UCSD-AML1 (cell line): ENCODE results near the gene TIA1.
"Not testable (repeated sequence)": the region's sequence is repeated elsewhere in the genome, so short reads cannot be mapped to it uniquely, and the experiment has no call there.

ENCODE experiments used
- DNase-seq: peaks from one replicate; lab custom pipeline; 2025; ENCODE audit not compliant: unreplicated experiment; lab: John Stamatoyannopoulos, UW

TIA1 gene, protein sequence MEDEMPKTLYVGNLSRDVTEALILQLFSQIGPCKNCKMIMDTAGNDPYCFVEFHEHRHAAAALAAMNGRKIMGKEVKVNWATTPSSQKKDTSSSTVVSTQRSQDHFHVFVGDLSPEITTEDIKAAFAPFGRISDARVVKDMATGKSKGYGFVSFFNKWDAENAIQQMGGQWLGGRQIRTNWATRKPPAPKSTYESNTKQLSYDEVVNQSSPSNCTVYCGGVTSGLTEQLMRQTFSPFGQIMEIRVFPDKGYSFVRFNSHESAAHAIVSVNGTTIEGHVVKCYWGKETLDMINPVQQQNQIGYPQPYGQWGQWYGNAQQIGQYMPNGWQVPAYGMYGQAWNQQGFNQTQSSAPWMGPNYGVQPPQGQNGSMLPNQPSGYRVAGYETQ

DNA sequence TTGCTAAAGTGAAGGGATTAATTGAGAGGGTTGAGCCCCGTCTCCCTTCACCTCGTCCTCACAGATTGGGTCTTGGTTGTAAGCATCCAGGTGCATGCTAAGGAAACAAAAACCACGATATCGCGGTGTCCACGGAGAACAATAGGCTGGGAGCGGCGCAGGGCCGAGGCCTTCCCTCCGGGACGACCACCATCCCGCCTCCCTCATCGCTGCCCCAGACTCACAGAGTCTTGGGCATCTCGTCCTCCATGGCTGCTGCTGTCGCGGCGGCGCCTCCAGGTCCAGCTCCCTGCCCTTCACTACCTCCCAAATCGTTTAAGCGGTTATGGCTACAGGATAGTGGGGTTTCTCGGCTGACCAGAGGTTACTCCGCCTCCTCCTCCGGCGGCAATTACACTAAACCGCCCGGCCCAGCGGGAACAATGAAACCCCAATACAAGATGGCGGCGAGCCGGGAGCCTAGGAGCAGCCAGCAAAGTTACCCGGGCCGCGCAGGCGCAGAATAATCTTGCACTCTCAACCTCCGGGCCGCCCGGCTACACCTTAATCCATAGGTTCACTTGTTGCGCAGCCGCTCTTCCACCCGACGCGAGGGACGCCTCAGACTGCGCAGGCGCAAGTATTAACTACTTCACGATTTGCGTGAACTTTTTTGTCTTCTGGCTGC lies at the start of gene TIA1:
Gene TIA1 (minus strand): TSS at position 448 of the 667 bp plus-strand sequence. CDS start 198 bp downstream, at position 250.
- peak; percentile 99 for DNase-seq

GRCh38 chr2:70297828-70298227 lies 49.4 kb upstream of the TIA1 start:
- DNase-seq = not testable (repeated sequence)

DNA sequence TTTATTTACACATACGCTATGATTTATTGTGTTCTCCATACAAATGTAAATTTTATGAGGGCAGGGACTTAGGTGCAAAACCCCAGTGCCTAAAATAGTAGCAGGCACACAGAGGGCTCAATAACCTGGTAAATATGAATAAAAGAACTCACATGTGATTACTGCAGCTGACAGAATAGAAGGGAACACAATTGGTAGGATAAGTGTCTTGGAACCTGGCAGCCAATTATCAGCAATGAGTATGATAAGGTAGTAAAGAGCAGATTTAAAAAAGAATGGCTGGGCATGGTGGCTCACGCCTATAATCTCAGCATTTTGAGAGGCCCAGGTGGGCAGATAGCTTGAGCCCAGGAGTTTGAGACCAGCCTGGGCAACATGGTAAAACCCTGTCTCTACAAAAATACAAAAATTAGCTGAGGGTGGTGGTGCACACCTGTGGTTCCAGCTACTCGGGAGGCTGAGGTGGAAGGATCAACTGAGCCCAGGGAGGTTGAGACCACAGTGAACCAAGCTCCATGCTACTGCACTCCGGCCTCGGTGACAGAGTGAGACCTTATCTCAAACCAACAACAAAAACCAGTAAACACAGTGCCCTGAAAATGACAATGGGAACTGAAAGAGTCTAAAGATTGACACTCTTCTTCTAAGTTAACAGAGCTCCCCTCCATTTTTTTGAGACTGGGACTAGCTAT lies 35.2 kb upstream of the TIA1 start:
- no peak for DNase-seq

GRCh38 chr2:70282439-70282838 lies 34.0 kb upstream of the TIA1 start:
- DNase-seq = no peak

DNA sequence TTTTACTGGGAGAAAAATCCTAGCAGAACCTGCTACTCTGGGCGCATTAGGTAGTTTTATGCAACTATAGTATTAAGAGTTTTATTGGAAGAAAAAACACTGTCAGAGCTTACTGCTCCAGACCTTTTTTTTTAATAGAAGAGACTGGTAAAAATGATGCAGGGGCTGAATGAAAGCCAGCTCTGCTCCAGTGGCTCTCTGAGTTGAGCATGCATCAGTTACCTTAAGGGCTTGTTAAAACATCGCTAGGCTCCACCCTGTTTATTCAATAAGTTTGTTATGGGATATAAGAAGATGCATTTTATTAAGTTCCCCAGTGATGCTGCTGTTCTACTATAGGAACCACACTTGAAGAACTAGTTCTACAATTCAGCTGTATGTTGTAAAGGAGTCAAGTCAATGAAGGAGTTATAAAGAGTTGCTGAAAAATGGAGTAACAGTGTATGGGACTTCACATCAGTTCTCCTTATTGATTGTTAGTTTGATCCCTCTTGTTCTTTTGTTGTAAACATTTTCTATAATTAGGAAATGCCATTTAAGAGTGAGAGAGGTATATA lies 31.9 kb upstream of the TIA1 start:
- DNase-seq = no peak

- no peak for DNase-seq
Measured at GRCh38 chr2:70270323-70270722, 21.9 kb upstream of the TIA1 start.

- DNase-seq = not testable (repeated sequence)
Measured at GRCh38 chr2:70269422-70270302, 21.2 kb upstream of the TIA1 start.

DNA sequence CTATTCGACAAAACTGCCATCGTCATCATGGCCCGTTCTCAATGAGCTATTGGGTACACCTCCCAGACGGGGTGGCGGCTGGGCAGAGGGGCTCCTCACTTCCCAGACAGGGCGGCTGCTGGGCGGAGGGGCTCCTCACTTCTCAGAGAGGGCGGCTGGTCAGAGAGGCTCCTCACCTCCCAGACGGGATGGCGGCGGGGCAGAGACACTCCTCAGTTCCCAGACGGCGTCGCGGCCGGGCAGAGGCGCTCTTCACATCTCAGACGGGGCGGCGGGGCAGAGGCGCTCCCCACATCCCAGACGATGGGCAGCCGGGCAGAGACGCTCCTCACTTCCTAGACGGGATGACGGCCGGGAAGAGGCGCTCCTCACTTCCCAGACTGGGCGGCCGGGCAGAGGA lies 18.5 kb upstream of the TIA1 start:
- DNase-seq = not testable (repeated sequence)

DNA sequence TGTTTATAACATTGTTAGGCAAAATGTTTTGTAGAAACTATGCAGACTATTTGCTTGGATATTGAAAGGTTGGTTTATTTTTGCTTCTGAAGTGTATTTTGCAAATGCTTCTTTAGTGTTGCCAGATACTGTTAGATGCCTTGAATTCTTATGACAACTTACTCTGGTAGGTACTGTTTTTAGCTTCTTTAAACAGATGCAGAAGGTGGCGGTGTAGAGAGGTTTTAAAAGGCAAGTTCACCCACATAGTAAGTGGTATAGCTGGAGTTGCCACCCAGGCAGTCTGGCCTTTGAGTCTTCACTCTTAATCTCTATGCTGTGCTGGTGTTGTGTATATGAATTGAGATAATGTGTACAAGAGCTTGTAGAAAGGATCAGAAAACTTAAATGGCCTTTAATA lies 13.1 kb upstream of the TIA1 start:
- no peak for DNase-seq

DNA sequence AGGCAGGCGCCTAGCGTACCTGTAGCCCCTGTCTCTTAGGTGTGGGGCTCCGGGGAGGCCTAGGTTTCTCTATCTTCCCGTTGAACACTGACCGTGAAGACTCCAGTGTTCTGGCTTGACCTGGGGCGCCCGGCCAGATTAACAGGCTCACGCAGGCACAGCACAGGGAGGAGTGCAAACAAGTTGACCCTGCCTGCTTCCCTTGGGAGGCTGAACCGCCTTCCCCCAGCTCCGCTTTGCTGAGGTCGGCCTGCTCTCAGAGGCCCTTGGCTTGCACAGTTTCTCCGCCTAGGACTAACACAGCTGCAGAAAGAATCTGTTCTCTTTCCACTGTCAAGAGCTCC lies 10.1 kb upstream of the TIA1 start:
- no peak for DNase-seq

DNA sequence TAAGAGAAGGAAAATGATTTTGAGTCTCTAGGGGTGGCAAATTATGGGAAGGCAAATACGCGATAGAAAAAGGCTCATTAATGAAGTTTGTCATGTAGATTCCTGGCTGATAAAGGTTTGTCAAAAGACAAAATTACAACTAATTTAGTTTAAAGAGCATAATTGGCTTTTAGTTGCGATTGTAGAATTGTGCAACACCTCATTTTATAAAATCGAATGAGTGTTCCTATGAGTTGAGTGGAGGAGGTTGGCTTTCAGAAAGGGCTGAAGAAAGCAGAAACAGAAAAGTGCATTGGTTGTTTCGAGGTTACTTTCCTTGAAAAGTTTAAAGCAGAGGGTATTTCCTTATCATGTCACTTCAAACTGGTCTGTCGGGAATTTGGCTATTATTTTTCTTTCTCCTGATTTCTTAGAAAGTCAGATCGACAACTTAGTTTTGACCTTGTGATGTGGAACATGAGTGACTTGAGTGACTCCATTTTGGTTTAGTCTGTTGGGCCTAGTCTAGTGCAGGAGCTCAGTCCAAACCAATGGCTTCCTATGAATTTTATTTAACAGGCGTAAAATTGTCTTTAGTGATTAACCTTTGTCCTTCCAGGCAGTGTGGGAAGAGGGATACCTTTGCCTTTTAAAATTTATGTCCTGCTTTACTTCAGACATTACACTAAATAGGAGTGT lies 7.3 kb upstream of the TIA1 start:
- no peak for DNase-seq

- no peak for DNase-seq
Measured at GRCh38 chr2:70250434-70250833, 2.0 kb upstream of the TIA1 start.

DNA sequence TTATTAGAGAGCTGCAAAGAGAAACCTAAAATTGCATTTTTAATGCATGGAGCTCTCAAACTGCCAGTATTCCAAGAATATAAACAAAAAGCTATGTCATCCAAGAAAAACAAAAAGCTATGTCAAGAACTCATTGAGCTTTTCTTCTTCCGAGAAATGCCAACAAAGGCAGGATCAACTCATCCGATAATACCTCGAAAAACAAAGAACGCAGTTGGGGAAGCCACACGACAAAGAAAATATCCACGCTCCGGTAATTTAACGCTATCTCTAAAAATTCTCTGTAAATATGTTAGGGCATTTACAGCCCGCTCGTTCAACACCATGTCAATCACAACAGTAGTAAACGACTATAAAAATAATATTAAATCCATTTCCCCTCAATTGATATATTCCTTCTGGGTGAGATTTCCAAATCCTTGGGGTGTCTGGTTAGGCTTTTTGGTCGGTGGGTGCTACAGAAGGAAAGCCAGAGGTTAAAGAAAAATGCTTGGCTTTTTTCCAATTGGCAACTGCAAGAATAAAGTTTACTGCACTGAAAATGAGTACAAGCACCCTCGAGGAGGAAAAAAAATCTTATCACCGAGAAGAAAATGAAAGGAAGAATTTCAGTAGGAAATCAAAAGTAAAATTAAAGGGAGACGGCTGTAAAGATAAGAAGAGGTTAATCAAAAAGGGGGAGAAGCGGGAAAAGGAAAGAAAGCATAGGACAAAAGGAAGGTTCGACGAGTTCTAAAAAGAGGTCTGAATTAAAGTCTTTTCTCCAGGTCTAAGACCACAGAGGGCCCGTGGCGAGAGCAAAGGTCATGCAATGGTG lies 856 bp downstream of the TIA1 start:
- DNase-seq = no peak

DNA sequence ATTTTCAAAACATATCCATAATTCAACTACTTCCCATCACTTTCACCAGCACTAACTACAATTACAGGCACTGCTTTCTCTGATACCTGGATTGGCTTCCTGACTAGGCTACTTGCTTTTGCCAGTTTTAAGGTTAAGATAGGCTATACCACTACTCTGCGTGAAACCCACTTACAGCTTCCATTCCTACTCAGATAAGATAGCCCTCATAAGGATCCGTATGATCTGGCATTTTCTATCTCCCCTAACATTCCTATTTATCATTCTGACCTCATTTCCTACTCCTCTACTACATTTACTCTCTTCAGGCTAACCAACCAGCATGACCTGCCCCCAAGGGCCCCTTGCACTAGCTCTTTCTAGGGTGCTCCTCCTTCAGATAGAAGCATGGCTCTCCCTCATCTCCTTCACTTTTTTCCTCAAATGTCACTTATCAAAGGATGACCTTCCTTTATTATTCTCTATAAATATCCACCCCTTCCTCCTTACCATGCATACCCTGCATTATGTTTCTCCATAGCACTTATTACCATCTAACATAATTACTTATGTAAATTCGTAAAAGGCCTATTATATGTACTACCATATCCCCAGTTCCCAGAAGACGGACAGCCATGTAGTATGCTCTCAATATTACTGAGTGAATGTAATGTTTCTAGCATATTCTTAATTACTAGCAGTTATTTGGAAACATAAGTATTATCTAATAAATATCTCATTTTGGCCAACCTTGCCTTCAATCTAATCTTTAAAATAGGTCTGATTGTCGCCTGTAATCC lies 4.4 kb downstream of the TIA1 start:
- DNase-seq = no peak

GRCh38 chr2:70242552-70242951 lies 5.9 kb downstream of the TIA1 start:
- DNase-seq = no peak

GRCh38 chr2:70241340-70241739 lies 7.1 kb downstream of the TIA1 start:
- no peak for DNase-seq

GRCh38 chr2:70240599-70240998 lies 7.8 kb downstream of the TIA1 start:
- no peak for DNase-seq

GRCh38 chr2:70233926-70234325 lies 14.5 kb downstream of the TIA1 start:
- no peak for DNase-seq

GRCh38 chr2:70226781-70227180 lies 21.6 kb downstream of the TIA1 start:
- DNase-seq = no peak
